SK-N-DZ (cell line): ENCODE measurements around the gene GLRX. TPM values are rescaled to one million over a fixed set of nuclear protein-coding genes. Genes with fewer than 3 reads are reported as not detected.
"Not testable (repeated sequence)": the region's sequence is repeated elsewhere in the genome, so short reads cannot be mapped to it uniquely, and the experiment has no call there.

Experiments
- DNase-seq: peaks from one replicate; pipeline ENCODE4 v3.0.0-alpha.2; 2015; ENCODE audit warnings: low spot score
- polyA plus RNA-seq, 2 experiments: library from polyadenylated mRNA; depleted of rRNA; stranded (reverse); fragments of >200 nt; gene quantifications; 2 replicates each; pipeline ENCODE4 v1.2.3, GENCODE V29; 2014

GLRX gene, protein sequence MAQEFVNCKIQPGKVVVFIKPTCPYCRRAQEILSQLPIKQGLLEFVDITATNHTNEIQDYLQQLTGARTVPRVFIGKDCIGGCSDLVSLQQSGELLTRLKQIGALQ
- polyA plus RNA-seq (2014; cell fraction: cytosol; rRNA removed) = 19.8 and 34.2 TPM in 2 replicates
- 9.8 and 20.5 TPM in 2 replicates for polyA plus RNA-seq (2014; cell fraction: nucleus; rRNA removed)

DNA sequence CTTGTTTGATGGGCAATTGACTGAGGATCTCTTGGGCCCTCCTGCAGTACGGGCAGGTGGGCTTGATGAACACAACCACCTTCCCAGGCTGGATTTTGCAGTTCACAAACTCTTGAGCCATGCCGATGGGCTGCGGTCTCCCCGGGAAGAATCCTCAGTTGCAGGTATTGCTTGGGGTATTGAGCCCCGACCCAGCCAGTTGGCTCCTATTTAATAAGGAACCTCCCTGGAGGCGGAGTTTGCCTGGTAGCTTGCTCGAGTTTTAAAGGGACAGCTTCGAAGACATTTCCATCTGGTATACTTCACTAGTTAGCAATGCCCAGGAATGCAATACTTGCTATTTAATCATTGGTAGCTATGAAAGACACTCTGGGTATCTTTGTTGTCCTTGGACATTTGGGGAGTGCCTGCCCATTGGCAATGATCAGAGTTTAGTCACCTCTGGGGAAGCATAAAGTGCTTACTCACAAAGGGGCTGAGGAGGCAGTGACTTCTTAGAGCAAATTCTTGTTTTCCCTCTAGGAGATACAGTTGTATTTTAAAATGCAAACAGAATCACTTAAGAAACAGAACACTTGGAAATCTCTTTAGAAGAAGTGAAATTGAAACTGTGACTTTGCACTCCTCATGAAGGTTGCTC lies at the start of gene GLRX:
TSS of gene GLRX (minus strand) at position 185 of the 640 bp plus-strand sequence. CDS start at position 121, 64 bp downstream.
- peak; percentile 84 for DNase-seq

DNA sequence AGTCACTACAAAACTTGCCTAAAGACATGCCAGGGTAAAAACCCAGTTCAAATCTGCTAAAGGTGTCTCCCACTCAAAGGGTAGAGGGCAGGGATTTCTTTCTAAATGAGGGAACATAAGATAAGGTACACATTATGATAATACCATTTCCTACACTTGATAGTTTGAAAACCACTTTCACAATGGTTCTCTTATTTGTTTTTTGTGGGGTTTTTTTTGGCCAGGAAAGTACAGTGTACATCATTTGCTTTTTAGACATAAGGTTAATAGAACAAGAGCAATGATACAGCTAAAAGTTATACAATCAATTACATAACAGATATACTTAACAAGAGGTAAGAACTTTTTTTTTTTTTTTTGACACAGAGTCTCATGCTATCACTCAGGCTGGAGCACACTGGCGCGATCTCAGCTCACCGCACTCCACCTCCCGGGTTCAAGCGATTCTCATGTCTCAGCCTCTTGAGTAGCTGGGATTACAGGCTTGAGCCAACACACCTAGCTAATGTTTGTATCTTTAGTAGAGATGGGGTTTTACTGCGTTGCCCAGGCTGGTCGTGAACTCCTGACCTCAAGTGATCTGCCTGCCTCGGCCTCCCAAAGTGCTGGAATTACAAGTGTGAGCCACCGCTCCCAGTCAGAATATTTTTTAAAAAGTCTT lies 48.8 kb upstream of the GLRX start:
- no peak for DNase-seq

DNA sequence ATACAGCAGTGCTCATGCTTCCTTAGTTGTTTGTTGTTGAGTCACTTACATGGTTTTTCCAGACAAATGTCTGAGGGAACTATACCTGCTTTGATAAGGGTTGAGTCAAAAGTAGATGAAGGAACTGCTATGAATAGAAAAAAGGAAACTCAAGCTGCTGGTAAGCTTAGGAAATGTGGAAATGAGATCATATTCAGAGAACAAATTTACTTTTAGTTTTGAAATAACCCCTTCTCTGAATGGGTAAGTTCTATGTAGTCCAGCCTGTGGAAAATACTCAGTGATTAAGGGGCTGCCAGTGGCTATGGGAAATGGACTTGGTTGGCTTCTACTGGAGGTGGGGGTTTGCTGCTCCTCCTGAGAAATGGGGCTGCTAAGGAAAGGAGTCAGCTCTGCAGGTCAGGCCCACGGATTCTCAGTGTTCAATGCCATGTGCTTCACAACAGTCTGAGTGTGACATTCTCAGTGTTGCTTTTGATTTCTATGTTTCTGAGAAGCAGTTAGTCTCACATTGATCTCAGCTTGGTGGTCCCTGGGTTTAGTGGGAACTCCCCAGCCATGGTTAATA lies 47.7 kb upstream of the GLRX start:
- DNase-seq = no peak

- not testable (repeated sequence) for DNase-seq
These were observed 46.8 kb upstream of the GLRX start for GRCh38 chr5:95869173-95869855.

DNA sequence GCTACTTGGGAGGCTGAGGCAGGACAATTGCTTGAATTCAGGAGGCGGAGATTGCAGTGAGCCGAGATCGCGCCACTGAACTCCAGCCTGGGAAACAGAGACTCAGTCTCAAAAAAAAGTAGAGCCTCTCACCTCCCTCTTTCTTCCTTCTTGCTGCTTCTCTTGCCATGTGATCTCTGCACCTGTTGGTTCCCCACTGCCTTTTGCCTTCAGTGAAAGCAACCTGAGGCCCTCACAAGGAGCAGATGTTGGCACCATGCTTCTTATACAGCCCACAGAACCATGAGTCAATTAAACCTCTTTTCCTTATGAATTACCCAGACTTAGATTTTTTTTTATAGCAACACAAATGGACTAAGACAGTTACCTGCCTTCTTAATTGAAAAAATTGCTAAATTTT lies 45.6 kb upstream of the GLRX start:
- DNase-seq = no peak

GRCh38 chr5:95866435-95867040 lies 44.0 kb upstream of the GLRX start:
- no peak for DNase-seq

- no peak for DNase-seq
These were observed 42.5 kb upstream of the GLRX start for GRCh38 chr5:95864944-95865504.

- no peak for DNase-seq
These were observed 41.9 kb upstream of the GLRX start for GRCh38 chr5:95864456-95864855.

- DNase-seq = no peak
These were observed 40.8 kb upstream of the GLRX start for GRCh38 chr5:95863383-95863757.

DNA sequence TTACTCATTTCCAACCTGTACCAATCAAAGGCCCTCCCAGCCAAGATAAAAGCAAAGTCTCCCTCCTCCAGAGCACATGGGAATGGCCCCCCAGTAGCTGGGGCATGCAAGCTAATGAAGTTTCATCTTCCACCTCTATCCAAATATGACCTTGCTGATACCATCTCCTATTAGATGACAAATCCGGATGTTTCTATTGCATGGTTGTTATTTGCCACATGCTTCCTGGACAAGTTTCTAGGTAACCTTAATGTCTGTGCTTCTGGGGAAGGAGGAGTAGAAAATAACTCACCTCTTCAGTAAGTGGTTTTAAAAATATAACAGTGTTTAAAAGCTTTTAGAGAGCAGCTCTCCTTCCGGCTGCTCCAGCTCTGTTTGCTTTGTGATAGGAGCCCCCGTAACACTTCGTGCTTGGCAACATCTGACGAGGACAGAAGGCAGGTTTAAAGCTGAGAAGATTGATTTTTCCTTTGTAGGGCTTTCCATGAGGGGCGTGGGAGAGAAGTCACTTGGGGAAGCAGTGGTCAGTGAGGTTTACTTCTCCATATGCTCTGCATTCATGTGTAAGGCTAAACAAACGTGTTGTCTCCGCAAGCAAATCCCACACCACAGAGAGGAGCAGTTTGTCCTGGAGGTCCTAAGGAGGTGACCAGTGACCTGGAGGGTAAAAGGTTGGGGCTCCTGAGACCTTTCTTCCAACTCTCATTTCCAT lies 40.3 kb upstream of the GLRX start:
- no peak for DNase-seq

GRCh38 chr5:95861864-95862561 lies 39.5 kb upstream of the GLRX start:
- no peak for DNase-seq

DNA sequence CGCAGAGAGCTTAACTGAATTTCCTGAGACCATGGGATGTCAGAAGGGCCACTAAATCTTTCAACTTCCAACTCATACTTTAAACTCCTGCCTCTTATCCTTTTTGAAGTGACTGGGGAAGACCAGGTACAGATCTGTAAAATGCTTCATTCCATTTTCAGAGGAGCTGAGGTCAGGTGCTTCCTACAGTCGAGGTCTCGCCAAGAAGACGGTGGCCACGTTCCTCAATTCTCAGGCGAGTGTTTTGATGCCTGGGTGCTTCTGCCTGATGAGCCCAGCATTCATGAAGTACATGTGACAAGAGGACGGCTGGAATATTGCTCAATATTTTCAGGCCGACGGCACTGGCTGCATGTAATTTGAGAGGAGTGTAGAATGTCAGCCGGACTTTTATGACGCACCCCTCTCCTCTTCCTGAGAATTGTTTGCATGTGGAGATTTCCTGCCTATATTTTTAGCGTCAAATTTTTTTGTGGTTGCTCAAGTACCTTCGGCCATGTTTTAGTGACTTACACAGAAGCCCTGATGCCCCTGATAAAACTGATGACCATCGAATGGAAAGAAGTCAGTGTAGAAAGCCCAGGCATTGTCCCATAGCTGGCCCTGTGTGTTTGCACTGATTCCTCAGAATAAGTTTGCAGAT lies 38.8 kb upstream of the GLRX start:
- no peak for DNase-seq

- no peak for DNase-seq
These were observed 37.1 kb upstream of the GLRX start for GRCh38 chr5:95859661-95860060.

DNA sequence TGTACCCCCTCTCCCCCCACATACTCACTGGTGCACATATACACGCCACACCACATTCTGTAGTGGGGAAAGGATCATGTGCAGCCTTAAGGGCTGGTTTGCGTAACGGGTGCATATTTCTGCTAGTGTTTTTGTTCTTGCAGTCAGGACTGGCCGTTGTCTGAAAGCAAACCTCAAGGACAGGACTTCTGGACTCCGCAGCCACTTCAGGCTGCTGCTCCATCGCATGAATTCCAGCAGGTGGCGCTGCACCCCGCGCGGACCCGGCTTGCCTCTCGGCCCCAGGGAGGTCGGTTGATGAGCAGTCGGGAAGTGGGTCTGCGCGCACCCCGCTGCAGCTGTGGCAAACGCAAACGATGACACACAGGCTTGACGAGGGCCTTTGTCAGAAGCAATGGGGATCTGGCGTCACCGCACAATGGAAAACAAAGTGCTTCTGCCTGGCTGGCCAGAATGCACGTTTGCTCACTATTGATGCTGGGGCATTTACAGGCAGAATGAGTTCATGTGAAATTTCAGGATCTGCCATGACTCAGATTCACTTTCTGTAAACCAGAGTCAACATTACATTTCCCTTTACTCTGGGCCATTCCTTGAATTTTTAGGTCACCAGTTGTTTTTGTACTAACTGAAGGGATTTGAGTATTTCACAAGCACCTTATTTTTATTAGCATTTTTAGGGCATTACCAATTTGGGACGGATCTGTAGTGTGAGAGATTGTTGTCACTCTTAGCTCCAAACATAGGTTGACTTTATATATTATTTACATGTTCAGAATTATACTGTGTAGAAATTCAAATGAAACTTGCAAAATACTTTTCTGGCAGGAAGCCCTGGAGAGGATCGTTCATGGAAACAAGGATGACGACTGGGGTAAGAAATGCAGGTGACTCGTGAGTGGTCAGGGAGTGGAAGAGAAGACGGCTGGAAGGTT lies 36.4 kb upstream of the GLRX start:
- DNase-seq = peak; percentile 79

DNA sequence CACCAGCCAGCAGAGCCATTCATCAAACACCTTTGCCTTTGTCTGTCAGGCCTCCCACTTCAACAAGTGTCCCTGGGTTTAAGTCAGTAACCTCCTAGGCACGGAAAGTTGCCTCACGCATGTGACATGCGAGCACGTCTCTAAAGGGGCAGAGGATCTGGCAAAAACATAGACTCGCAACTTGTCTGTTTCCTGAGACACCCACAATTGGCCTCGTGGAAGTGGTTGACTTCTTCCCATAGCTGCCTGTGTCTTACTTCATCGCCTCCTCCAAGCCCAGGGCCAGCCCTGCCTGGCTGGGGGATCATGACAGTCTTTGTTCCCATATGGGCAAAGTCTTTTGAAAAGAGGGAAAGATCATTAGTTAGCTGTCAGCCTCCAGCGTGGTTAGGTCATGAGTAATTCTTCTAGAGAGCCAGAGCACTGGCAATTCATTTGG lies 35.5 kb upstream of the GLRX start:
- no peak for DNase-seq

- DNase-seq = no peak
These were observed 34.8 kb upstream of the GLRX start for GRCh38 chr5:95857185-95857945.

- no peak for DNase-seq
These were observed 34.0 kb upstream of the GLRX start for GRCh38 chr5:95856501-95856981.
